NCI-H2171 (cell line): ENCODE data around the gene WDR90.
"Not testable (repeated sequence)": the region's sequence is repeated elsewhere in the genome, so short reads cannot be mapped to it uniquely, and the experiment has no call there.

Experiments used
- DNase-seq: peaks from one replicate; lab custom pipeline; 2025; lab: John Stamatoyannopoulos, UW

Gene WDR90

DNA sequence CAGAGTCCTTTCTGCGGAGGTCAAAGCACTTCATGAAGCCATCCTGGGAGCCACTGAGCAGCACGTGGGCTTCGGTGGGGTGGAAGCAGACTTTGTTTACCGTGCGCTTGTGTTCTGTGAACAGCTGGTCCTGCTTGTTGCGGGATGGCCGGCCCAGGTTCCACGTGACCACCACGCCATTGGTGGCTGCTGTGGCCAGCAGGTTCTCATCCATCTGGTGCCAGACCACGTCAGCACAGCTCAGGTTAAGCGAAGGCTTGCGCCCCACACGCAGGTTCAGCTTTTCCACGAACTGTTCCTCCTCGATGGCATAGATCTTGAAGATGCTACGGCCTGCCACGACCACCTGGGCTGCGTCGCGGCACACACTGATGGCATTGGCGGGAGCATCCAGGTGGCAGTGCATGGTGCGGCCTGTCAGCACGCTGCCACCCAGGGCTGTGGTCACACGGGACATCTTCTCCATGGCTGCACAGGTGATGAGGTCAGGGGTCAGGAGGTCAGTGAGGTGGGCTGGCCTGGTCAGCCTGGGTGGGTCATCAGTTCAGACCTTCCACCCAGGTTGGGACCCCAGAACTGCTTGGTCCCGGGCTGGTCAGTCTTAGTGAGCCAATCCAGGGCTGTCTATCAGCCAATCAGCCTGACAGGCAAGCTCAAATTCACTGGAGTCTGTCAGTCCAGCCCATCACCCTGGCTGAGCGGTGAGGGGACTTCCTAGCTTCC, 40.2 kb downstream of the WDR90 start:
- DNase-seq, result no peak

DNA sequence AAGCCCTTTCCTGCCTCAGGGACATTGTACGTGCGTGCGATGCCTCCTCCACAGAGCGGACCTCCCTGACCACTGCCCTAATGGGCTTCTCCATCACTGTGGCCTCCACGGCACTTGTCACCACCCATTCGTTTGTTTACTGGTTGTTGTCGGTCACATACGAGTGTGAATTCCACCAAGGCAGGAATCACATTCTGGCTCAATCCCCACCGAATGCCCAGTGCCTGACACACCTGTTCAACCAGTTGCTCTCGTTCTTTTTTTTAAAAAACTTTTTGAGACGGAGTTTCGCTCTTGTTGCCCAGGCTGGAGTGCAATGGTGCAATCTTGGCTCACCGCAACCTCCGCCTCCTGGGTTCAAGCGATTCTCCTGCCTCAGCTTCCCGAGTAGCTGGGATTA, 42.1 kb downstream of the WDR90 start:
- DNase-seq, result not testable (repeated sequence)

DNA sequence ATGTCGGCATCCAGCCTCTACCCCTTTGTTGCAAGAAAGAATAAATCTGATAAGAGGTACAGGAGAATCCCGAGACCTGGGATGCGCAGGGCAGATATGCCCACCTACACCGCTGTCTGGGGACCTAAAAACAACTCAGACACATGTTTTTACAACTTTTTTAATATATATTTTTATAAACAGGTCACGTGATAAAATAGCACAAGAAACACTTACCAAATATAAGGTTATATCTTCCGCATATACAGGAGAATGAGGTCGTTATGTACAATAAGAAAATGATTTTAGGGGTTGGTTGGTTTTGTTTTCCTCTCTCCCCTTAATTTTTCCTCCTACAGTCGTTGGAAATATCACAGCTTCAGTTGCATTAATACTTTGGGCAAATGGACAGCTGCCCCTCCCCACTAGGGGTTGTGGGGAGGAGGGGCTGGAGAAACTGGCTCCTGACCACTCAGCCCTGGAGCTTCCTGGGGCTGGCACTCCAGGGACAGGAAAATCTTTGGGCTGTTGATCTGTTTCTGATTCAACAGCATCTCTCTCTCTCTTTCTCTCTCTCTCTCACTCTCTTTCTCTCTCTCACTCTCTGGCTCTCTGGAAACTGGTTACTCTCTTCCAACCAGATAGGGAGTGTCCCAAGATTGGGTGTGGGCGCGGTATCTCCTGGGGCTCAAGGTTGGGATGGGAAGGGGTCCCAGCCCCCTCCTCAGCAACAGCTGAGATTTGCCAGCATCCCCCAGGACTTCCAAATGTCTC, 43.4 kb downstream of the WDR90 start:
- DNase-seq, result no peak

DNA sequence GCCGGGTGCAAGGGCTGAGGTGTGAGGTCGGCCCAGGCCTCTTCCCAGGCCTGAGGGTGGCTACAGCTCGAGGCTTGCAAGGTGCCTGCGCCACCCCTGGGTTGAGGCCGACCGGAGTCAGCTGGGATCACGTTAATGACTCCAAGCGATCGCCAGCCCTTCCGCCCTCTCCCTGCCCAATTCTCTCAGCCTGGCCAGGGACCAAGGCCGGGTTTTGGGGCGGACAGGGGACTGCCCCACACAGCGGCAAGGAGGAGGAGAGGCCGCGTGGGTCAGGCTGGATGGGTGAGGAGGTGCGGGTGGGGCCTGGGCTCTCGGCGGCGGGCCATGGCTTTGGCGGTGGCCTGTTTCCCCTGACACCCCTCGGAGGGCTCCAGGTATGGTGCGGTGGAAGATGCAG, 44.2 kb downstream of the WDR90 start:
- DNase-seq, result no peak

DNA sequence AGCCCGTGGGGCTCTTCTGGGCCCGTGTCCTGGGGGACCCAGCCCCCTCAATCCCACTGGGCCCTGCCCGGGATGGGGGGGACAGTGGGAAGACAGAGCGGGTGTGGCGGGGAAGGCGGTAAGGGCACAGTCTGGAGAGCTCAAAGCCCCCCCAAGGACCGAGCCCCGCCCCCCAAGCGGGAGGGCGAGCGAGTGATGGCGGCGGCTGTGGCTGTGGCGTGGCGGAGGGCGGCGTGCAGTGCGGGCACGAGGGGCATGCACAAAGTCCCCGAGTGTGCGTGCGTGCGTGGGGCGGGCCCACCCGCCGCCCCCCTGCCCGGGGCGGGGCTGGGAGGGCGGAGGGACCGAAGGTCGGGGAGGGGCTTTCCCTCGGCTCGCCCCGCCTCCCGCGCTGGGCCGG, 44.6 kb downstream of the WDR90 start:
- DNase-seq, result no peak

DNA sequence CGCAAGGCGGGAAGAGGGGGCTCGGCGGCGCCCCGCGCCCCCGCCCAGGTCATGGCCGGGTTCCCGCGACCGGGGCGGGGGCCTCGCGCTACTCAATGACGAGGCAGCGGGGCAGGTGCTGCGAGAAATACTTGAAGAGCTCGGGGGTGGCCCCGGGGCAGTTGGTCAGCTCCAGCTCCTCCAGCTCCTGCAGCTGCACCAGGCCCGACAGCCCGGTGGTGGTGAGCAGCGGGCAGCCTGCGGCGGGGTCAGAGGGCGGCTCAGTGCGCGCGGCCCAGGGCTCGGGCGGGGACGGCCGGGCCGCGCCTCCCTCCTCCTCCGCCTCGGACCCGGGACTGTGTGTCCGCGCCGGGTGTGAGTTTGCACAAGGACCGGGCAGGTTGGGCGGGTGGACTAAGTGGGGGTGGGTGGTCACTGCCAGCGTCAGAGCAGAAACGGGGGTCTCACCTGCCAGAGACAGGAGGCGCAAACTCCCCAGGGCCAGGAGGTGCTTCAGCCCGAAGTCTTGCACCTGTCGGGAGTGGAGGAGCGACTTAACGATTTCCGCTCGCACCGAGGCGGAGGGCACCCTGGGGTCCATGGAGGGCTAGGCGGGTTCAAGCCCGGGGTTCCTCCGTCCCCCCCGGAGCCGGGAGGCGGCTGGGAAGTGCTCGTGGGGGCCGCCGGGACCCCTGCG, 45.2 kb downstream of the WDR90 start:
- DNase-seq, result no peak

DNA sequence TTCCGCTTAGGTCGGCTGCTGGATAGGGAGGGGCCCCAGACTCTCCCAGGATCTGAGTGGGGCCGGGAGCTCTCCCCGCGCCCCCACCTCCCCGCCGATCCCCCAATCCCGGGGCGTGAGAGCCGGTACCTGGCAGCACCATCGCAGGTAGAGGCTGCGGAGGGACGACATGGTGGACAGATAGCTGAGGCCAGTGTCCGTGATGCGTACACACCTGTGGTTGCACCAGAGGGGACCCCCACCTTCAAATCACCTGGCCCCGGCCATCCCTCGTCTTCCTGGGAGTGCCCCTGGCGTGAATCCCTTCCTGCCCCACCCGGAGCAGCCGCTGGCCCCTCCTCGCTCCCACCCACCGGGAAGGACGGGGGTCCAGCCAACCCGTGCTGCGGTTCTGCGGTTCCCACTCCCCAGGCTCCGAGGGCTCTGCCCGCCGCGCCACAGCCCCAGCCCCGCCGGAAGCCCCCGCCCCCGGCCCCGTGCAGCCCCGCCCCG, 45.7 kb downstream of the WDR90 start:
- DNase-seq, result no peak

DNA sequence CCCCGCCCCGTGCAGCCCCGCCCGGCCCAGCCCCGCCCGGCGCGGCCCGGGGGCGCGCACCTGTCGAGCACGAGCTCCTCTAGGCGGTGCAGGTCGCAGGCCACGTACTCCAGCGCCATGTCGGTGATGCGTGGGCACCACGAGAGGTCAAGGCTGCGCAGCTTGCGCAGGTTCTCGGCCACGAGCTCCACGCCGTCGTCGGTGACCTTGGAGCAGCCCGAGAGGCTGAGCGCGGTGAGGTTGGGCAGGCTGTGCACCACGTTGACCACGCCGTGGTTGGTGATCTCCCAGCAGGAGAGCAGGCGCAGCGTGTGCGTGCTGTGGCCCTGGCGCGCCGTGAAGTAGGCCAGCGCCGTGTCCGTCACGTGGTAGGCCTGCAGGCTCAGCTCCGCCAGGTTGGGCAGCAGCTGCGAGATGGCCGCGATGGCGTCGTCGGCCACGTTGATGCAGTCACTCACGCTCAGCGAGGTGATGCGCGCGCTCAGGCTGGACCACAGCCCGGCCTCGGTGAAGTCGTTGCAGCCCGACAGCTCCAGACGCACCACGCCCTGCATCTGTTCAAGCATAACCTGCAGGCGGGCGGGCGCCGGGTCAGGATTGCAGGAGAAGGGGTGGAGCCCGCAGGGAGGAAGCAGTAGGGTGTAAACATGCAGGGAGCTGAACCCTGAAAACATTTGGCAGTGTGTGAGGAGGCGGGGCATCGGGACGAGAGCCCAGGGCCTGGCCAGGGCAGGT, 46.4 kb downstream of the WDR90 start:
- peak; percentile 92 for DNase-seq

DNA sequence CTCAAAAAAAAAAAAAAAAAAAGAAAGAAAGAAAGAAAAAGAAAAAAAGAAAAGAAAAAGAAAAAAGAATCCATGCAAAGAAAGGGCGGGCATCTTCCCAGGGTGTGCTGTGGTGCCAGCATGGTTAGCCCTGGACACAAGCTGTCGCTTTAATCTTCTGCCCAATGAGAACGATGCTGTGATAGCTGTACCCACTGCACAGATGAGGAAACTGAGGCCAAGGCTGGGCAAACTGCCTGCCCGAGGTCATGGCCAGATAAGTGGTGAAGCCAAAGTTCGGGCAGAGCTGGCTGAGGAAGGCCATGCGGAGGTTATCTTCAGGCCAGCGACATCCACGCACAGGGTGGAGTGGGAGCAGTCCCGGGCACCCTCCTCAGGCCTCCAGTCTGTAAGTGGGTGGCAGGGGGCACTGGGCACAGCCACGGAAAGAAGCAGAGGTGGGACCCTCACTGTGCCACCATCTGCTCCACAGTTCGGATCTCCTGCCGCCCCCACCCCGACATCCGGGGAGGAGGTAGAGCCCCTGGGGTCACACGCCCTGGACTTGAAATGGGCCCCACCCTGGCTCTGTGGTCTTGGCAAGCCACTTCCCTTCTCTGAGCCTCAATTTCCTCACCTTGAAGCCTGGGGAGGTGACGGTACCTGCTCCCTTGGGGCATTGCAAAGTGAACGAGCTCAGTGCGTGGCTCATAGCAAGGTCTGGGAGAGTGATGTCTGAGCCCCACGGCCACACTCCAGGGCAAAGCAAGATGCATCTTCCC, 49.9 kb downstream of the WDR90 start:
- no peak for DNase-seq

DNA sequence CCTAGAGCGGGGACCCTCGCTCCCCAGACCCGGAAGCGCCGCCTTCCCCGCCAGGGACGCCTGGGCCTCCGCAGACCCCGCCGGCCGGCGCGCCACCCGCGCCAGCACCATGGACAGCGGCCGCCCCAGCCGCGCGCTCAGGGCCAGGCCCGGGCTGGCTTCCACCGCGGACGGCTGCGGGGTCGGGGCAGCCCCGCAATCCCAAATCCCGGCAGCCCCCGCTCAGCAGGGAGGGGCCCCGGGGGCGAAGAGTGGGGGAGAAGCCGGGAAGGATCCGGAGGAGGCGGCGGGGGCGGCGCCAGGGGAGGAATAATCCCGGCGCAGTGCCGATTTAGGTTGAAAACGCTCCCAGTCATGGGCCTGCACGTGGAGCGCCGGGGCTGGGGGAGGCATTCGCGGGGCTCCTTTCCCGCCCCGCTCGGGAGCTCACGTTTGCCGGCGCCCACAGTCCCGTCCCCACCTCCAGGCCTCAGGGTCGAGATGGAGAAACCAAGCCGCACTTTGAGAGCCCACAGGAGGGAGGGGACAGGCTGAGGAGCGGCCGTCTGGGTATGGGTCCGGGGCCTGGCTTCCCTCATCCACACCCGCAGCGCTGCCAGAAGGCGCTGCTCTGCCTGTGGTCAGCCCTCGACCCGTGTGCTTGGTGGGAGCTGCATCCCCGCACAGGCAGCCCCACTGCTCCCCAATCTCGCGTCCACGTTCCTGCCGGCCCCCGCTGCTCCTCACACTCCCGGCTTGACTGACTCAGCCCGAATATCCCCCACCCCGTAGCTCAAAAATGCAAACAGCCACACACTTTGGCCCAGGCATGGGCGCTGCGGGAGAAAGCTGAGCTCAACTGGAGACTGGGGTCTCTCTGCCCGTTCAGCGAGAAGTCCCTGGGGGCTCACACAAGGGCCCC, 51.8 kb downstream of the WDR90 start:
- DNase-seq, result no peak

DNA sequence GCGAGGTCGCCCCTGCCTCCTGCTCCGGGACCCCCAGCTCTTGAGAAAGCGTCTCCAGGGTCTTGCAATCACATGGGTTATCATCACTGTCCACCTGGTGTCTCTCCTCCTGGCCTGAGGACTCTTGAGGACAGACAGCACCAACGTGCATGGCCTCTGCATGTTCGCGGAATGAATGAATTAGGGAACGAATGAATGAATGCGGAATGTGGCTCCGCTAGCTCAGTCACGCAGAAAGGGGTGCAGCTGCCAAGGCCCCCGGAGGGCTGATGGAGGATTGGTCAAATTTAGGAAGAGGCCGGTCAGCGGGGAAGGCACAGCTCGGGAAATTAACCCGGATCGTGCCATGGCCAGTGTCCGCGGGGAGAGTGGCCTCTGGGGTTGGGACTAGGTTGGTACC, 53.2 kb downstream of the WDR90 start:
- DNase-seq, result no peak

DNA sequence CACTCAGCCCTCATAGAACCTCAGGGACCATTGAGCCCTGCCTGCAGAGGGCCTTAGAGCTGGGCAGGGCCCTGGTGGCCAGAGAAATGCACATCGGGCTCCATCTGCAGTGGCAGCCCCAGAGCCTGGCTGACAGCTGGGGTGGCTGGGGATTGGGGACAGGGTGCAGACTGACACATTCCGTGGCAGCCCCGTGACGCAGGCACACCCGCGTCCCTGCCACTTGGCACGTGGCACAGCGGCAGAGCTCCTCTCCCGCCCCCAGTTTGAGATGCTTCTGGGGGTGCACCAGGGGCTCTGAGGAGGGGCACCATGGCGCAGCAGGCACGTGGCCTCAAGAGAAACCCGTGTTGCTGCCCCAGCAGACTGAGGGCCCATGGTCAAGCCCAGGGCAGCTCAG, 54.2 kb downstream of the WDR90 start:
- no peak for DNase-seq

DNA sequence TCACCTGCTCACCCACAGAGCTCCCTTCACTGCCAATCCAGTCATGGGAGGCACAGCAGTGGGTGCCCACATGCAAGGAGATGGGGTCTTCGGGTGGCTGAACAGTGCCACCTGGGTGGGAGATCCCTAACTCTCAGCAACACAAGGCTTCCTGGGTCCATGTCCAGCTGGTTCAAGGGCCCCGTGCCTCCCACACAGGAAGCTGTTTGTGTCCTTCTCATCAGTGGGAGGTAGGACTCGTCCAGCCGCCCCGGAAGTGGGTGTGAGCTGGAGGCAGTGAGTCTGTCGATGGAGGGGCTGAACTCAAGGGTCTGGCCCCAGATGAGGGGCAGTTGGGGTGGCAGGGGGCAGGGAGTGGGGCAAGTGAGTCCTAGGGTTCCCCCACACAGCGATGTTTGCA, 54.9 kb downstream of the WDR90 start:
- DNase-seq, result no peak

DNA sequence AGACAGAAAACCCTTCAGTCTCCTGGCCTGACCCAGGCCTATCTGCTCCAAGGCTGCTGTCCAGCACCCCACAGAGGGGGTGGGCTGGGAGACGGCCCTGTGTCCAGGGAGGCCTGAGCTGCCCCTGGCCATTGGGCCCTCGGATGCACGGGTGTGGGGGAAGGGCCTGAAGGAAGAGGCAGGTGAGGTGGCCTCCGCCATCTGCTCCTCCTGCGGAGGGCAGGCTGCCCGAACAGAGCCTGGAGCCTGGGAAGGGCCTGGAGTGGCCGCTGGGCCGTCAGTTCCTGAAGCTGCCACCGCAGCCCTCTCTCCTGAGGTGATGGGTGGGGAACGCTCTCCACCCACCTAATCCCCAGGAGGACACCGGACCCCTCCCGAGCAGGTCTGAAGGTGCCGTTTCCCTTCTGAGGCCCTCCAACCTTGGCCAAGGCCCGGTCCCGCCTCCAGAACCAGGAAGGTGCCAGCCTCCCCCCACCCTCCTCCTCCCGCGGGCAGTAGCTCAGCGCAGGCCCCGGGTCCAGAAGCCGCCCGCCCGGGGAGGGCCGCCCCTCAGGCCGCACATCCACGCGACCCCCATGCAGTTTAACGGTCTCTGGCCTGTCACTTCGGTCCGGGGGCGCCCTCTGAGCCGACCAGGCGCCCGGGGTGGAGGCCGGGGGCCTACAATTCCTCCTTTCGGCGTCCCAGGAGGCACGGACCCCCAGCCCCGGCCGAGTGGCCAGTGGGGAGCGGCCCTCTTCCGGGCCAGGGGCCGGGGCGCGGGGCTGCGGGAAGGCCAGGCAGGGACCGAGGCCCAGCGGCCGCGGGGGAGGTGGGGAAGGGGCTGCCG, 55.6 kb downstream of the WDR90 start:
- DNase-seq, result no peak

DNA sequence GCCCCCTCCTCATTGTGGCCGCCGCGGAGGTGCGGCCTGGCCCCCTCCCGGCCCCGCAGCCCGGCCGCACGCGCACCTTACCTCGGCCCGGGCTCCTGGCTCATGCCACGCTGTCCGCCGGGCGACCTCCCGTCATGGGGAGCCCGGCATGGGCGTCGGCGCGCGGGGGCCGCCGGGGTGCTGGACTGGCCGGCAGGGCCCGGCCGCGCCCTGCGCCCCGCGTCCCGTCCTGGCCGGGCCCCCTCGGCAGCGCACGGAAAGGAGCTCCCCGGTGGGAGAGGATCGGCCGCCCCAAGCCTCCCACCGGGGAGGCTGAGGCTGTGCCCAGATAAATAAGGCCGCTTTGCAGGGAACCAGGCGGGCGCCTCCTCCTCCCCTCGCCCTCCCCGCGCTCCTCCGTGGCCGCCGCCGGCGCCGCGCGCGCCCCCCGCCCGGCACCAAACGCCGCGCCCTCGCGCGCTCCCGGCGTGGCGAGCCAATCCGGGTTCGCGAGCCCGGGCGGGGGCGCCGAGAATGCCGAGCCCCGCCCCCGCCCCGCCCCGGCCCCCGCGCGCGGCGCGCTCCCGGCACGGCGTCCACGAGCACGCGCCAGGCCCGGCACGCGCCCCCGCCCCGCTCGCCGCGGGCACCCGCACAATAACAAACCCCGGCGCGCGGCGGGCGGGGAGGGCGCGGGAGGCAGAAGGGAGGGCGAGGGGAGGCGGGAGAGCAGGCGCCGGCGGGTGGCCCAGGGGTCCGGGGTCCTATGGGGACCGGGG, 56.4 kb downstream of the WDR90 start, which contains the start of gene FBXL16:
FBXL16 (minus strand) TSS at position 371 of the 758 bp plus-strand sequence. CDS start 8,396 bp downstream, outside the sequence.
- DNase-seq, result peak; percentile 88

DNA sequence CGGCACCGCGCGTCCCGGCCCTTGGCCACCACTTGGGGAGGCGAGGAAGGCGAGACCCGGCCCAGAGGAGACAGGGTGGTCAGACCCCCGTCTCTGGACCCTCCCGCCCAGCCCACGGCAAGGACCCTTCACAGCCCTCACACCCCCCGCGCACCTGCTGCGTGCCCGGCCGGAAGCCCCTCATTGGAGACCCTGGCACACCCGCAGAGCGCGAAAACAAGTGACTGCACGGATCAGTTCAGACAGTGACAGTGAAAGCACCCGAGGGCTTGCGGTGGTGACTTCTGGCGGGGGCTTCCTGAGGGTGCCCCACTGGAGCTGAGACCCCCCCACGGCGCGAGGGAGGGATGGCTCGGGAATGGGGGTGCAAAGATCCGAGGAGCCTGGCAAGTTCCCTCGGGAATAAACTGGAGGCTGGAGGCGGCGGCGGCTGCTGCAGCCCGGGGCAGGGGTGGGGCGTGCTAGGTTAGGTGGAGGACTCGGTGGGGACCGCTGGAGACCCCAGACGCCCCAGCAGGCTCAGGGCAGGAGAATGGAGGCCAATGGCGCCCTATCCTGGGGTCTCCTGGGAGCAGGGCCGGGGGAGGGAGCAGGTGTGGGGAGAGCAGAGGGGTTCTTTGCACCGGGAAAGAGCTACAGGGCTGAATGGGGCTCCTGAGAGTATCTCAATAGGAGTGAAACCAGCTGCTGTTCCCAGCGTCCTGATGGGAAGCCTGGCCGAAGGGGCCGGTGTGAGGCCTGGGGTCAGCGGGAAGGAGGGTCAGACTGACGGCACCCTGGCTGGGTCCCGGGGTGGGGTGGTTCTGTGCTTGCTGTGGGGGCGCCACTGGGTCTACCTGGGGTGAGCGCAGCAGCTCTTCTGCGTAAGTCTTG, 57.3 kb downstream of the WDR90 start:
- DNase-seq, result peak; percentile 57

DNA sequence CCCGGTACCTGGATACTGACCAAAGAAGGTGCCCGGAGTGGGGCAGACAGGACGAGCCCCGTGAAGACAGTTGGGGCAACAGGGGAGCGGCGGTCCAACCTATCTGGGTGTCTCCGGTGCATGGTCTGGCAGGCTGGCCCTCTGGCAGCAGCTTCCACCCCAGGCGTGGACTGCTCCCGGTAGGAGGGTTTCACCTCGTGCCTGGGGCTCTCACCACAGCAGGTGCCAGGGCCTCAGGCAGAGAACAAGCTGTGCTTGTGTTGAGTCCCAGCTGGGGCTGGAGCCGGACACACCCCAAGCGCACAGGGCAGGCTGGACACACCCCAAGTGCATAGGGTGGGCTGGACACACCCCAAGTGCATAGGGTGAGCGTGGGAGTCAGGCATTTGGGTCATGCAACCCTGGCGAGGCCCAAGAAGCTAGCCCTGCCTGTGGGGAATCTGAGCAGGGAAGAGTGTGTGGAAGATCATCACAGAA, 57.9 kb downstream of the WDR90 start:
- no peak for DNase-seq
